Measurements from ENCODE around the gene NHSL2. TPM values are rescaled to one million over a fixed set of nuclear protein-coding genes. Genes with fewer than 3 reads are reported as not detected.

Gene NHSL2
- total RNA-seq, 2 donors from 2014 or later: 0.26 to 0.69 TPM

DNA sequence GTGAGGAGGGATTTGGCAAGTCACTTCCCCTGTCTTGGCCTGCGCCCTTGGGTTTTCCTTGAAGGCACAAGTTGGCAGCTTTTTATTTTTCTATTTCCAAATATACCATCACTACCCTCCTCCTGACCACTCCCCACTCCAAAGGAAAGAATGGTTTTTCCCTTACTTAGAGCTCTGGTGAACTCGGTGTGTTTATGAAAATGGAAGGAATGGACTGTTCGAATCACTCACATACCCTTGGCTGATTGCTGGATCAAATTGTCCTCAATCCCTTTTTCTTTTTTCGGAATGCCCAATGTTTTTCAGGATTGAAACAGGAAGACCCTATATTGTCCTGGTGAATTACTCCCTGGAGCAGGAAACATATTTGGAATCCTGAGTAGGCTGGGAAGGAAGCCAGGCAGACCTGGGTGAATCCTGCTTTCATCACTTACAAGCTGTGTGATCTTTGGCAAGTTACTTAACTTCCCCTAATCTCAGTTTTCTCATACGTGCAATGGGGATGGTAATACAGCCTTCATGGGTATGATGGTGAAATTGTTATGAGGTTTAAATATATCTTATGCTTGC, 150.4 kb downstream of the NHSL2 start:
- H3K4me3 Mint-ChIP-seq: no peak overlapping the region
- no peaks in the 10 kb centered on the region for H3K36me3 Mint-ChIP-seq (ENCODE audit: insufficient read depth in 2 of 2)
- no peak for ATAC-seq (replicated peaks in 1 of 2)
- H3K4me1 Mint-ChIP-seq (ENCODE audit: low read depth): no peaks in the 10 kb centered on the region
- H3K27ac Mint-ChIP-seq: no peak overlapping the region
- DNase-seq: no peak
- H3K9me3 Mint-ChIP-seq: no peaks in the 10 kb centered on the region
- H3K27me3 Mint-ChIP-seq (ENCODE audit: low read depth): peaks cover 61% of the 10 kb centered on the region

DNA sequence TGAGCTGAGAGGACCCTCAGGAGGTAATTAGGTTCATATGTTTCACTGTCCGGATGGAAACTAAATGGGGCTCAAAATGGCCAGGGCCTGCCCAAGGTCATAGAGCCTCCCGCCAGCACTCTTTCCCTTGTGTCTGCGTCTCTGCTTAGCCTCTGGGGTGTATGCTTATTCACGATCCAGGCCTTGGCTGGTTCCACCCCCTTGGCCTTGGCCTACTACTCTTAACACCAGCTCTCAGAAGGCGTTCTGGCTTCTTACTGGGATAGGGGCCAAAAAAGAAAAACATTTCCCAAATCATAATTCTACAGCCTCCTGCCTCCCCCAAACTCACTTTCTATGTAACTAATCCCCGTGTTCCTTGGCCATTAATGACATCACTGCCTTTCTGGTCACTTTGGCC, 152.3 kb downstream of the NHSL2 start:
- Mint-ChIP-seq H3K27ac (no peak overlapping the region), H3K36me3 (ENCODE audit: insufficient read depth in 2 of 2) (no peaks in the 10 kb centered on the region), H3K4me3 (no peak overlapping the region), H3K27me3 (ENCODE audit: low read depth) (peaks cover 67% of the 10 kb centered on the region), H3K4me1 (ENCODE audit: low read depth) (no peaks in the 10 kb centered on the region), H3K9me3 (no peaks in the 10 kb centered on the region)
- ATAC-seq (replicated peaks in 1 of 2) (no peak), DNase-seq (no peak)

DNA sequence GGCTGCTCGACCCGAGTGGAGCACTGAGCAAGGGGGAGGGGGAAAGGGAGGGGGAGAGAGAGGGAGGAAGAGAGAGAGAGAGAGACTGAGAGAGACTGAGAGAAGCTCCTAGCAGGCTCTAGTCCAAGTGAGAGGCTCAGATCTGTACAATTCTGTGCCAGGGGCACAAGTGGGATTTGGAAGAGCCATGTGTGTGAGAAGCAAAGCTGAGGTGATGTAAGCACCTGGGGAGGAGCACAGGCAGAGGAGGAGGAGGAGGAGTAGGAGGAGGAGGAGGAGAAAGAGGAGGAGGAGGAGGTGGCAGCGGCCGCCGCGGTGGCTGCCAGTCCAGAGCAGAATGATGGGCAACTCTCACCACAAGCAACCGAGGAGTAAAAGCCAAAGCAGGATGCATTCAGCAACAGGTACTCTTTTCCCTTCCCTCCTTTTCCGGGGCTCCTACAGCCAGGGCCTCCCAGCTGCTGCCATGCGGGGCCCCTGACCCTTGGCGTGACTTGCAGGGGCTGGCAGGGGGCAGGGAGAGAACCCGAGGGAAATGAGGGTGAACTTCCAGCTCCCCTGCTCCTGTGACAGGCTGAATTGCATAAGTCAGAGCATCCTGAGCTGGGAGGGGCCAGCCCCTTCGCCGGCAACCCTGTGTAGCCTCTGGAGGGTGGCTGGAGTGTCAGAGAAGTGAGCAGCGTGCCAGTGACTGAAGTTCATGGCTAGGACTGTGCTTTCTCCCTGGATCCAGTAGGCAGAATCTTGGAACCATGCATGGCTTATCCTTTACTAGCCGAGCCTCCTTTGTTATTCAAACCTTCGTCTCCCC, 158.9 kb downstream of the NHSL2 start:
- no peaks in the 10 kb centered on the region for H3K36me3 Mint-ChIP-seq (ENCODE audit: insufficient read depth in 2 of 2)
- no peaks in the 10 kb centered on the region for H3K4me1 Mint-ChIP-seq (ENCODE audit: low read depth)
- peaks cover 79% of the 10 kb centered on the region for H3K27me3 Mint-ChIP-seq (ENCODE audit: low read depth)
- H3K4me3 Mint-ChIP-seq: peak overlapping the region in 1 of 2 donors; percentile 57
- ATAC-seq (replicated peaks in 1 of 2) (no peak), DNase-seq (no peak)
- no peak overlapping the region for H3K27ac Mint-ChIP-seq
- H3K9me3 Mint-ChIP-seq: no peaks in the 10 kb centered on the region

DNA sequence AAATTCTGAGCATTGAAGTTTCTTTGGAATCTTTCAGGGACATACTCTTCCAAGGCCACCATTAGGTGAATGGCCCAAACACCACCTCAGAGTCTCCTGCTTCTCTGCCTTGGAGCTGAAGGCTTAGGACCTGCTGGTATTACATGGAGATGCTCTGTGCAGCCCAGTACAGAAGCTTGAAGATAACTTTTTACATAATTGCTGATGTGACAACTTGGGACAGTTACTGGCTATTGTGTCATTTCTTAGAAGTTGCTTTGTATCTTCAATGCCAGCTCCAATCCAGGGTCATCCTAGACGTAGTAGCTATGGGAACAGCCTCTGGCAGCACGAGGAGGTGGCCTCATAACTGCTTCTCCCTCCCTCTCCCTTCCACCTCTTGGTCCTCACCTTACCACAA, 160.6 kb downstream of the NHSL2 start:
- no peaks in the 10 kb centered on the region for H3K9me3 Mint-ChIP-seq
- peaks cover 69% of the 10 kb centered on the region for H3K27me3 Mint-ChIP-seq (ENCODE audit: low read depth)
- H3K4me3 Mint-ChIP-seq: no peak overlapping the region
- H3K27ac Mint-ChIP-seq: no peak overlapping the region
- H3K4me1 Mint-ChIP-seq (ENCODE audit: low read depth): no peaks in the 10 kb centered on the region
- ATAC-seq (replicated peaks in 1 of 2) (no peak), DNase-seq (no peak)
- H3K36me3 Mint-ChIP-seq (ENCODE audit: insufficient read depth in 2 of 2): no peaks in the 10 kb centered on the region

DNA sequence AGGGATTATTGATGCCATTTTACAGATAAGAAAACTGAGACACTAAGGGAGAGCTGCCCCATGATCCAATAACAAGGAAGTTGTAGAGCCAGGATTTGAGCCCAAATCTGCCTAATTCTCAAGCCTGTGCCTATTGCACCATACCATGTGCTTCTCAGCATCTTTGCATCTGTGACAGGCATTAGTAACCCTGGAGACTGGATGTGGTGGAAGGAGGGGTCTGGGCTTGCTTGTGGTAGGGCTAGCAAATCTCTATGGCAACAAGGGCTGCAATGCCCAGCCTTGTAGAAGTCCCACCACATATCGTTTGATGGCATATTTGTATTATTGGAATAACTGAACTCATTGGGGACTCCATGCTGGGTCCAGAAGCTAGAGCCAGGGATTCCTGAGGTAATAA, 163.0 kb downstream of the NHSL2 start:
- H3K36me3 Mint-ChIP-seq (ENCODE audit: insufficient read depth in 2 of 2): no peaks in the 10 kb centered on the region
- H3K4me1 Mint-ChIP-seq (ENCODE audit: low read depth): peaks cover 3% of the 10 kb centered on the region
- no peak overlapping the region for H3K27ac Mint-ChIP-seq
- peaks cover 57% of the 10 kb centered on the region for H3K27me3 Mint-ChIP-seq (ENCODE audit: low read depth)
- no peak for DNase-seq
- ATAC-seq (replicated peaks in 1 of 2): no peak
- H3K9me3 Mint-ChIP-seq: no peaks in the 10 kb centered on the region
- H3K4me3 Mint-ChIP-seq: no peak overlapping the region

DNA sequence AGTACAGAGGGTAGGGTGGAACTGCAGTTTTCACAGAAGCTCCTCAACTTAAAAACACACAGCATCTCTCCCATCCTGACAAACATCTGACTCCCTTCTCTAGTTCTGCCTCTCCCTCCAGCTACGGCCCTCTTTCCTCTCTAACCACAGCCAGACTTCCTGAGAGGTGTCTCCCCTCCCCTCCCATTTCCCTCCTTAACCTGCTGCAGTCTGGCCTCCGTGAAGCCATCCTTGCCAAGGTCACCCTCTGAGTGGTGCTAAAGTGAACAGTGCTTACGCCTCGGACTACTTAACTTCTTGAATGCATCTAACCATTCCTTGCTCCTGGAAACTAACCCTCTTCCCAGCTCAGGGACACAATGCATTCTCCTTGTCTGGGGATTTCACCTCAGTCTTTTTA, 167.8 kb downstream of the NHSL2 start:
- no peaks in the 10 kb centered on the region for H3K9me3 Mint-ChIP-seq
- ATAC-seq (replicated peaks in 1 of 2) (no peak), DNase-seq (no peak)
- H3K4me1 Mint-ChIP-seq (ENCODE audit: low read depth): peaks cover 4% of the 10 kb centered on the region
- H3K36me3 Mint-ChIP-seq (ENCODE audit: insufficient read depth in 2 of 2): no peaks in the 10 kb centered on the region
- H3K27ac Mint-ChIP-seq: no peak overlapping the region
- H3K27me3 Mint-ChIP-seq (ENCODE audit: low read depth): peaks cover 61% of the 10 kb centered on the region
- no peak overlapping the region for H3K4me3 Mint-ChIP-seq

DNA sequence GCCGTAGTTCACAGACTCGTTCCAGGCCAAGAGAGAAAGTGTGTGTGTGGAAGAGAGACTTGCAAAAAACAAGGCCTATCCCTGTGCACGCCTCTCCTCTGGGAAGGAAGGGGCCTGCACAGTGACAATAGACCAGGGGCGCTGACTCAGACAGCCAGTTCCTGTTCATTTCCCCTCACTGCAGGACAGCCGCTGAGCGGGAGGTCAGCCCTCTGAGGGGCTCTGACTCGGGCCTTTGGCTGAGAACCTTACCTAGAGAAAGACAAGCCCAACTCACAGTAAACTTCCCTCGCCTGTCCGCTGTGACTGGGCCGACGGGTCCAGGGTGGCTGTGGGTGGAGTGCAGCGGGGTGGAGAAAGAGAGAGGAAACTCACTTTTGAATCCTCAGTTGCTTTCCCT, 169.0 kb downstream of the NHSL2 start:
- H3K9me3 Mint-ChIP-seq: no peaks in the 10 kb centered on the region
- H3K4me3 Mint-ChIP-seq: no peak overlapping the region
- no peak overlapping the region for H3K27ac Mint-ChIP-seq
- H3K27me3 Mint-ChIP-seq (ENCODE audit: low read depth): peaks cover 65% of the 10 kb centered on the region
- no peaks in the 10 kb centered on the region for H3K36me3 Mint-ChIP-seq (ENCODE audit: insufficient read depth in 2 of 2)
- DNase-seq: no peak
- H3K4me1 Mint-ChIP-seq (ENCODE audit: low read depth): peaks cover 4% of the 10 kb centered on the region
- ATAC-seq (replicated peaks in 1 of 2): no peak

DNA sequence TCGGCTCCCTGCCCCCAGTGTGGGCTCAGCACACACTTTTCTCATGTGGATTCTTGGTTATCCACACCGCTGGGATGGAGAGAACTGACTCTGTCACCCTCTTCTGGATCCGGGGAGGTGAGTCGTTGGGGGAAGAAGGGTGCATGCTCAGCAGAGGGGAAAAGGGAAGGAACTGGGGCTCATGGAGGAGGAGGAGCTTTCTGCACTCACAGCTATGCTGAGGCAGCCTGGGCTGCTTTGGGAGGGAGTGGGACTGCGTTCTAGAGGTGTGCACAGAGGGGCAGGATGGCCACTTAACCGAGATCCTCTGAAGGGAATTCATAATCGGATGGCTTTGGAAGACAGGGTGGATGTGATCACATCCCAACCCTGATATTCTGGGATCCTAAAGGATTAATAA, 169.5 kb downstream of the NHSL2 start:
- no peak overlapping the region for H3K4me3 Mint-ChIP-seq
- H3K27ac Mint-ChIP-seq: no peak overlapping the region
- no peak for DNase-seq
- no peaks in the 10 kb centered on the region for H3K36me3 Mint-ChIP-seq (ENCODE audit: insufficient read depth in 2 of 2)
- H3K4me1 Mint-ChIP-seq (ENCODE audit: low read depth): peaks cover 4% of the 10 kb centered on the region
- H3K9me3 Mint-ChIP-seq: no peaks in the 10 kb centered on the region
- ATAC-seq (replicated peaks in 1 of 2): no peak
- H3K27me3 Mint-ChIP-seq (ENCODE audit: low read depth): peaks cover 64% of the 10 kb centered on the region

DNA sequence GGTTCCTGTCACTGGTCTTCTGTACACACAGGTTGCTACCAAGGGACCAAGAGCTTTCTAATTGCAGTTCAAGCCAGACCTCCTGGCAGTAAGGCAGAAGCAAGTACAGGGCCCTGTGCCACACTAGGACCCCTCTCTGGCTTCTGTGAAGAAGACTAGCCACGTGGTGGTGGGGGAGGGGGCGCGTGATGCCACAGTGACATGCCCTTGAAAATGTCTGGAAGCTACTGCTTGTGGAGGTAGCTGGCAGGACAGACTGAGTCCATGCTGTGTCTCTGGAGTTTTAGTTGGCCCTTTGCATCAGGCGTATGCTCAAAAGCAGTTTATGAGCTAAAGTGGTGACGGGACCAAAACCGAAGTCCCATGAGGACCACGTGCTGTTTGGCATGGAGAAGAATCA, 170.2 kb downstream of the NHSL2 start:
- Mint-ChIP-seq H3K27ac (no peak overlapping the region), H3K4me1 (ENCODE audit: low read depth) (peaks cover 4% of the 10 kb centered on the region), H3K36me3 (ENCODE audit: insufficient read depth in 2 of 2) (no peaks in the 10 kb centered on the region), H3K27me3 (ENCODE audit: low read depth) (peaks cover 71% of the 10 kb centered on the region), H3K4me3 (no peak overlapping the region), H3K9me3 (no peaks in the 10 kb centered on the region)
- ATAC-seq (replicated peaks in 1 of 2): no peak
- no peak for DNase-seq

DNA sequence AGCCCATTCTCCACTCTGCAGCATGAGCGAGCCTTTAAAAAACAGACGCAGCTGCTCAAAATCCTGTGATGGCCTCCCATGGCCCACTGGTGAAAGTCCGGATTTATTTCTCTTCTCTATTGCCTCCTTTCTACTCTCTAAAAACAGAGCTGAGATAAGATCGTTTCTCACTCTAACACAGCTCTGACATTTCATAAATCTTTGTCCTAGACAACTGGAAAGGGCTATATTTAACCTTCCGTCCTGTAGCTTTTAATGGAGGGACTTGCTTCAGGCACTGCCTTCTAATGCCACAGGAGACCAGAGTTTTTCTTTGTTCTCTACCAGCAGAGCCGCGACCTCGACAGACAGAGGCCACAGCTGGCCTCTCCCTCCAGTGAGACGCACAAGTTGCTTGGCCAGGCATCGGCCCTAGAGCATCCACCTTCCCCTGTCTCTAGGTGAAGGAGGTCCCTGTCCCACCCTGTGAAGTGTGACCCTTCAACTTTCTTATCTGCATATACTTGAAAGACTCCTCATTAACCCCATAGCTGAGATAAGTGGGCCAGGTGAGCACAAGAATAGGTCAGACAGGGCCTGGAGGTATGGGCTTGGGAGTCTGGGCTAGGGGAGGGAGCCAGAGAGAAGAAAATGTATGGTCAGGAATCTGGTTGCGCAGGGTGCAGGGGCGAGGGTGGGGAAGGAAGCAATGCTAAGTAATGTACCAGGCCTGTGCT, 171.1 kb downstream of the NHSL2 start:
- H3K27me3 Mint-ChIP-seq (ENCODE audit: low read depth): peaks cover 69% of the 10 kb centered on the region
- no peaks in the 10 kb centered on the region for H3K36me3 Mint-ChIP-seq (ENCODE audit: insufficient read depth in 2 of 2)
- ATAC-seq (replicated peaks in 1 of 2) (no peak), DNase-seq (no peak)
- H3K9me3 Mint-ChIP-seq: no peaks in the 10 kb centered on the region
- no peak overlapping the region for H3K4me3 Mint-ChIP-seq
- H3K4me1 Mint-ChIP-seq (ENCODE audit: low read depth): peaks cover 4% of the 10 kb centered on the region
- H3K27ac Mint-ChIP-seq: no peak overlapping the region

DNA sequence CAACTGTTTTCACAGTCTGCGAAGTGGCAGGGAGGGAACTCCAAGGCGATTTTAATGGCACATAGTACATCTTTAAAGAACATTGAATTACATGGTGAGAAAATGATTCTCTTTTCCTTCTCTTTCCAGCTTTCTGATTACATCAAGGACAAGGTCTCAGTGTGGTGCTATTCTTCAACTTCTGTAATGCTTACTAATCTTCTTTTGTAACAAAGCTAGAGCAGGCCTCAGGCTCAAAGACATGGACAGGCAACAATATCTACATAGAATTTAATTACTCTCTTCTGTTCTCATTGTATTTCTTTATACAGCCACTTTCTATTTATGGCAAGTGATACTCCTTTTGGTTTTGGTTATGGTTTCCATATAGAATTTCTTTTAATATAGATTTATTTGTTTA, 172.6 kb downstream of the NHSL2 start:
- no peak overlapping the region for H3K4me3 Mint-ChIP-seq
- H3K27ac Mint-ChIP-seq: no peak overlapping the region
- peaks cover 4% of the 10 kb centered on the region for H3K4me1 Mint-ChIP-seq (ENCODE audit: low read depth)
- ATAC-seq (replicated peaks in 1 of 2) (no peak), DNase-seq (no peak)
- H3K9me3 Mint-ChIP-seq: no peaks in the 10 kb centered on the region
- H3K36me3 Mint-ChIP-seq (ENCODE audit: insufficient read depth in 2 of 2): no peaks in the 10 kb centered on the region
- H3K27me3 Mint-ChIP-seq (ENCODE audit: low read depth): peaks cover 76% of the 10 kb centered on the region

DNA sequence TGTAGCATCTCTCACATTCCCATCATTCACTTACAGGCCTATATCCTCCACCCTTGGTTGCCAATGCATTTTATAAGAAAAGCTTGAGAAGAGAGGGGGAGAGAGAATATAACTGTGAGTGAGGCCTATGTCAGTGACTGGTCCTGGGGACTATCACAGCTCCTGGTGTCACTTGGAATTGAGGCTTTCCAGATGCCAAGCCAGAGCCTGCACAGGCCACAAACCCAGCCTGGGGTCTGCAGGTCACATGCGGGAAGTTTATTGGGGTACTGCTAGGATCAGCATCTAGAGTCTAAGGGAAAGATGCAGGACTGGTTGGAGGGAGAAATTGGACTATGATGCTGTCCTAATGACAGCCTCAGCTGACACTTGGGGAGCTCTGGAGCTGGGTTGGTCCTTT, 173.5 kb downstream of the NHSL2 start:
- no peaks in the 10 kb centered on the region for H3K36me3 Mint-ChIP-seq (ENCODE audit: insufficient read depth in 2 of 2)
- ATAC-seq (replicated peaks in 1 of 2) (no peak), DNase-seq (no peak)
- H3K9me3 Mint-ChIP-seq: no peaks in the 10 kb centered on the region
- no peak overlapping the region for H3K4me3 Mint-ChIP-seq
- no peaks in the 10 kb centered on the region for H3K4me1 Mint-ChIP-seq (ENCODE audit: low read depth)
- peaks cover 74% of the 10 kb centered on the region for H3K27me3 Mint-ChIP-seq (ENCODE audit: low read depth)
- no peak overlapping the region for H3K27ac Mint-ChIP-seq

DNA sequence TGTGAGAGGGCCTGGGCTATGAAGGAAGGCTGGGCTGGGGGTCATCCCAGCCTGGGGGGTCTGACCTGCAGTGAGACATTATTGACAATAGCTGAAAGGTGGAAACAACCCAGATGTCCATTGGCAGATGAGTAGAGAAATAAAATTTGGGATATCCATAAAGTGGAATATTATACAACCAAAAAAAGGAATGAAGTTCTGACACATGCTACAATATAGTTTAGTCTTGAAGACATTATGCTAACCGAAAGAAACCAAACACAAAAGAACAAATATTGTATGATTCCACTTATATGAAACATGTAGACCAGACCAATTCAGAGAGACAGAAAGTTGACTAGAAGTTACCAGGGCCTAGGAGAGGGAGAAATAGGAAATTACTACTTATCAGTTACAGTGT, 176.3 kb downstream of the NHSL2 start:
- ATAC-seq (replicated peaks in 1 of 2): no peak
- Mint-ChIP-seq H3K36me3 (ENCODE audit: insufficient read depth in 2 of 2) (no peaks in the 10 kb centered on the region), H3K4me1 (ENCODE audit: low read depth) (no peaks in the 10 kb centered on the region), H3K27me3 (ENCODE audit: low read depth) (peaks cover 65% of the 10 kb centered on the region), H3K27ac (no peak overlapping the region), H3K9me3 (no peaks in the 10 kb centered on the region), H3K4me3 (no peak overlapping the region)
- DNase-seq: no peak

All from activated T-cell treated with anti-CD3 and anti-CD28 coated beads, Interleukin-2, amount 50 U/mL, for 72 hours (primary cell).